ENCODE data around the gene SNTN. TPM values are rescaled to one million over a fixed set of nuclear protein-coding genes. Genes with fewer than 3 reads are reported as not detected.

Gene SNTN
- total RNA-seq: not detected in 2 replicates

DNA sequence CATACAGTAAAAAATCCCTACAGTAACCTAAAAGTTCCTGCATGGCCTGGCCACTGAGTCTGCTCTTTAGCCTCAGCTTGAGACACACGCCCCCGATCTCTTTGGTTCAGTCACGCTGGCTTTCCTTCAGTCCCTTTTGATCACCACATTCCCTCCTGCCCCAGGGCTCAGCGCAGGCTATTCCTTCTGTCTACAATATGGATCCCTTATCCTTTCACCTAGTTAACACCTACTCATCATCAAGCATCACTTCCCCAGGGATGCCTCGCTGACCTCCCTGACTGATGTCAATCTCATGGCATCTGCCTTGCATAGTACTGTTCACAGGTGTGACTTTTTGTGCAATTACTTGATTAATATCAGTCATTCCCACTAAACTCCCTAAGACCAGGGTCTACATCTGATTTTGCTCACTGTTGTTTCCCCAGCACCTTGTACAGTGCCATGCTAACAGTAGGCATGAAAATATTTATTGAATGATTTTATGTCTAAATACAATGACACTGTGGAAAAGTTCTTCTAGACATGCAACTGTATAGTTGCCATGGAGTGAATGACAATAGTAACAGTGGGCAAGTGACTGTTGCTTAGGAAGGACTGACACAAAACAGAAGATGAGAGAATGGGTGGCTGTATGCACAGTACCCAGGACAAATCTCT lies at the start of gene SNTN:
TSS of gene SNTN (plus strand) at position 610 of the 660 bp plus-strand sequence. CDS start at position 623, 13 bp downstream.
- CTCF ChIA-PET: no interaction called here
- ATAC-seq (ENCODE audit: low read depth): no peak
- H3K9me3 Mint-ChIP-seq: no peaks in the 10 kb centered on the region
- intact Hi-C loops (cut with micrococcal nuclease): no loop called here
- no peak within 1 kb of the TSS for H3K27ac Mint-ChIP-seq
- no peak within 1 kb of the TSS for H3K4me3 Mint-ChIP-seq
- DNase-seq: no peak
- no peaks in the 10 kb centered on the region for H3K27me3 Mint-ChIP-seq
- POLR2A ChIA-PET: no interaction called here
- no peaks in the 10 kb centered on the region for H3K36me3 Mint-ChIP-seq (ENCODE audit: low read depth)
- no peaks in the 10 kb centered on the region for H3K4me1 Mint-ChIP-seq
- TF ChIP-seq CTCF (IDR thresholded peaks at IDR 0.05): no peak

DNA sequence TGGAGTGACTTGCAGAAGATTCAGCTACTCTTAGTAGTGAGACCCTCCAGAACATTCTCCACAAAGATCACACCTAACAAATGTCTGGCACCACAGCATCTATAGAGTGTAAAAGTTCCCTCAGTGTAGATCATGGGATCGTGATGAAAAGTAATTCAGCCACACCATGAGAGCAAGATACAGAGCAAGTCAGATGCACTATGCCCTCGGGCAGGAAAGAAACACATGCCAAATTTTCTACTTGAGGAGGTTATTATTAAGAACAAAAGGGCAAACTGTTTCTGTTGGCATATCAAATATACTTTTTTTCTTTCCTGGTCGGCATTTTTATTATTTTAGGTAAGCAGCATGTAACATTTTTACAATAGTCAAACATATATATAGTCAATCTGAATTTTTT lies 44.8 kb upstream of the SNTN start:
- ChIA-PET POLR2A (no interaction called here), CTCF (no interaction called here)
- Mint-ChIP-seq H3K36me3 (ENCODE audit: low read depth) (no peaks in the 10 kb centered on the region), H3K27me3 (no peaks in the 10 kb centered on the region), H3K9me3 (no peaks in the 10 kb centered on the region), H3K27ac (no peak overlapping the region), H3K4me1 (no peaks in the 10 kb centered on the region), H3K4me3 (no peak overlapping the region)
- intact Hi-C loops (cut with micrococcal nuclease): no loop called here
- DNase-seq (no peak), ATAC-seq (ENCODE audit: low read depth) (no peak)
- no peak for TF ChIP-seq CTCF (IDR thresholded peaks at IDR 0.05)

- no peaks in the 10 kb centered on the region for H3K9me3 Mint-ChIP-seq
- H3K27ac Mint-ChIP-seq: no peak overlapping the region
- intact Hi-C loops (cut with micrococcal nuclease): no loop called here
- H3K4me3 Mint-ChIP-seq: no peak overlapping the region
- ChIA-PET POLR2A (no interaction called here), CTCF (no interaction called here)
- no peaks in the 10 kb centered on the region for H3K36me3 Mint-ChIP-seq (ENCODE audit: low read depth)
- no peaks in the 10 kb centered on the region for H3K4me1 Mint-ChIP-seq
- no peaks in the 10 kb centered on the region for H3K27me3 Mint-ChIP-seq
- no peak for DNase-seq
- TF ChIP-seq CTCF (IDR thresholded peaks at IDR 0.05): no peak
- no peak for ATAC-seq (ENCODE audit: low read depth)
Observed at GRCh38 chr3:63609408-63609807, 43.1 kb upstream of the SNTN start.

DNA sequence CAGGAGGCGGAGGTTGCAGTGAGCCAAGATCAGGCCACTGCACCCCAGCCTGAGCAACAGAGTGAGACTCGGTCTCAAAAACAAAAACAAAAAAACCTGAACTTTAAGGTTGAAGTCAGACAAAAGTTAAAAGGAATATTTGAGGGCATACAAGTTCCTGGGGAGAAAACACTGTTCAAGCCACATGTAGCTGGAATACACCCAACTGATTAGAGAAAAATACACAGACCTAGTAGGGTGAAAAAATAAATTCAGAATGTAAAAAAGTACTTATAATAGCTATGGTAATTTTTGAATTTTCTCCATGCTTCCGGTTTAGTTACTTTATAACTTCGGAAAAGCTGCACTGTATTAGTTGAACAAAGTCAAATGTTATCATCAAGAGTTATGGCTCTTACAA lies 42.6 kb upstream of the SNTN start:
- H3K36me3 Mint-ChIP-seq (ENCODE audit: low read depth): no peaks in the 10 kb centered on the region
- no peak for TF ChIP-seq CTCF (IDR thresholded peaks at IDR 0.05)
- ChIA-PET CTCF (no interaction called here), POLR2A (no interaction called here)
- H3K4me3 Mint-ChIP-seq: no peak overlapping the region
- H3K27me3 Mint-ChIP-seq: no peaks in the 10 kb centered on the region
- no peak overlapping the region for H3K27ac Mint-ChIP-seq
- H3K9me3 Mint-ChIP-seq: no peaks in the 10 kb centered on the region
- intact Hi-C loops (cut with micrococcal nuclease): no loop called here
- H3K4me1 Mint-ChIP-seq: no peaks in the 10 kb centered on the region
- no peak for DNase-seq
- no peak for ATAC-seq (ENCODE audit: low read depth)

DNA sequence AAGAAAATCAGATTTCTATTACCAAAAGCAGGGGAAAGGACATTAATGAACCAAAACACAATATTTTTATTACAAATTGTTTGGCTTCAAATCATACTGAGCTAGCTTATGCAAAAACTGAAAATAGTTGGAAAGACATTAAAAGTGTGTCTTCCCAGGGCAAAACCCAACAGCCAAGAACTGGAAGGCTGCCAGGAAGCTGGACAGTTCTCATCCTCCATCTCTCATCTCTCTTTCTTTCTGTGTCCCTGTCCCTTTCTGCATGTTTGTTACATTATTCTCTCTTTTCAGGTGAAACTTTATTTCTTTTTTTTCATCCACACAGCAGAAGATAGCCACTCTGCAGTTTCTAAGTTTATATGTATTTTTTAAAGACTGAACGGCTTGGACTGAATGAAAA lies 41.1 kb upstream of the SNTN start:
- no peak for TF ChIP-seq CTCF (IDR thresholded peaks at IDR 0.05)
- ChIA-PET CTCF (no interaction called here), POLR2A (no interaction called here)
- H3K9me3 Mint-ChIP-seq: no peaks in the 10 kb centered on the region
- no peak overlapping the region for H3K4me3 Mint-ChIP-seq
- H3K36me3 Mint-ChIP-seq (ENCODE audit: low read depth): no peaks in the 10 kb centered on the region
- no peaks in the 10 kb centered on the region for H3K27me3 Mint-ChIP-seq
- no peak for DNase-seq
- intact Hi-C loops (cut with micrococcal nuclease): no loop called here
- H3K27ac Mint-ChIP-seq: no peak overlapping the region
- H3K4me1 Mint-ChIP-seq: no peaks in the 10 kb centered on the region
- no peak for ATAC-seq (ENCODE audit: low read depth)

Measured in activated B cell treated with CpG ODN at 0.5 μM for 24 hours (primary cell).